HEK293 (cell line): ENCODE data around the gene KCNAB1.

ENCODE experiments used
- CTCF ChIA-PET: fragments of 350-600 bp; formaldehyde crosslinking; extraction: SDS; loops from one replicate; lab custom pipeline; 2021; ENCODE audit warnings: antibody characterized with exemption; lab: Yijun Ruan, JAX
- POLR2A ChIA-PET: fragments of 300-600 bp; formaldehyde crosslinking; extraction: SDS; loops from one replicate; lab custom pipeline; 2020; ENCODE audit warnings: antibody characterized with exemption, inconsistent platforms; lab: Yijun Ruan, JAX
- H3K27ac ChIP-seq: fragments of 200-500 bp; sonication (Bioruptor generic); 2 replicates; pipeline ENCODE4 v1.5.1; 2014; ENCODE audit warnings: low read depth, low read length, control low read depth, inconsistent platforms; ENCODE audit errors: extremely low read depth
- H3K36me3 ChIP-seq, 2 experiments: fragments of 200-500 bp in 1 of 2; sonication (Bioruptor generic) in 1 of 2; 1 replicate in 1 of 2; 2 replicates in 1 of 2; pipeline ENCODE4 v1.5.1; 2014 to 2017; ENCODE audit warnings: inconsistent platforms in 2 of 2, low read length in 2 of 2; ENCODE audit not compliant: control insufficient read depth in 2 of 2, insufficient read depth in 1 of 2
- H3K4me1 ChIP-seq: fragments of 200-500 bp; sonication (Bioruptor generic); 2 replicates; pipeline ENCODE4 v1.5.1; 2014; ENCODE audit warnings: mild to moderate bottlenecking, low read length, inconsistent platforms; ENCODE audit not compliant: control insufficient read depth, insufficient read depth
- H3K4me3 ChIP-seq: 2 replicates; pipeline ENCODE4 v1.5.1; 2011; ENCODE audit warnings: low read depth, mild to moderate bottlenecking, control low read depth, low read length, moderate library complexity
- H3K9me3 ChIP-seq: fragments of 200-500 bp; sonication (Bioruptor generic); 2 replicates; pipeline ENCODE4 v1.5.1; 2014; ENCODE audit warnings: low read depth, low read length, inconsistent platforms; ENCODE audit not compliant: control insufficient read depth, insufficient read depth
- GFI1B ChIP-seq: fragments of 450-650 bp; formaldehyde crosslinking; IDR thresholded peaks from 2 replicates; pipeline ENCODE4 v1.5.1; 2016; ENCODE audit warnings: missing biosample characterization, missing genetic modification characterization
- GLIS2 ChIP-seq: fragments of 450-650 bp; formaldehyde crosslinking; IDR thresholded peaks from 2 replicates; pipeline ENCODE4 v1.5.1; 2016; ENCODE audit warnings: missing biosample characterization, missing genetic modification characterization
- OVOL3 ChIP-seq: fragments of 450-650 bp; formaldehyde crosslinking; IDR thresholded peaks from 2 replicates; pipeline ENCODE4 v1.5.1; 2016; ENCODE audit warnings: missing biosample characterization, missing genetic modification characterization
- SP3 ChIP-seq: fragments of 450-650 bp; formaldehyde crosslinking; IDR thresholded peaks from 2 replicates; pipeline ENCODE4 v1.5.1; 2016; ENCODE audit warnings: missing biosample characterization, missing genetic modification characterization
- ZNF112 ChIP-seq: fragments of 450-650 bp; formaldehyde crosslinking; IDR thresholded peaks from 2 replicates; pipeline ENCODE4 v1.5.0; 2017; ENCODE audit warnings: missing biosample characterization, missing genetic modification characterization
- ZNF132 ChIP-seq: fragments of 450-650 bp; formaldehyde crosslinking; IDR thresholded peaks from 2 replicates; pipeline ENCODE4 v1.5.1; 2017; ENCODE audit warnings: missing biosample characterization, missing genetic modification characterization, borderline replicate concordance
- ZNF184 ChIP-seq: fragments of 450-650 bp; IDR thresholded peaks from 2 replicates; pipeline ENCODE4 v1.5.1; 2018; ENCODE audit warnings: missing biosample characterization, mild to moderate bottlenecking, missing genetic modification characterization
- ZNF266 ChIP-seq: fragments of 450-650 bp; formaldehyde crosslinking; IDR thresholded peaks from 2 replicates; pipeline ENCODE4 v1.5.1; 2016; ENCODE audit warnings: missing biosample characterization, missing genetic modification characterization, low read depth
- ZNF354C ChIP-seq: fragments of 450-650 bp; formaldehyde crosslinking; IDR thresholded peaks from 2 replicates; pipeline ENCODE4 v1.5.1; 2016; ENCODE audit warnings: missing biosample characterization, missing genetic modification characterization, low read depth, borderline replicate concordance
- ZNF404 ChIP-seq: fragments of 450-650 bp; formaldehyde crosslinking; IDR thresholded peaks from 2 replicates; pipeline ENCODE4 v1.5.1; 2017; ENCODE audit warnings: missing biosample characterization, missing genetic modification characterization
- ZNF585B ChIP-seq: fragments of 450-650 bp; formaldehyde crosslinking; IDR thresholded peaks from 2 replicates; pipeline ENCODE4 v1.5.1; 2016; ENCODE audit warnings: missing biosample characterization, missing genetic modification characterization
- ZNF610 ChIP-seq: fragments of 450-650 bp; formaldehyde crosslinking; IDR thresholded peaks from 2 replicates; pipeline ENCODE4 v1.5.1; 2016; ENCODE audit warnings: missing biosample characterization, missing genetic modification characterization, borderline replicate concordance
- ZNF670 ChIP-seq: fragments of 450-650 bp; formaldehyde crosslinking; IDR thresholded peaks from 2 replicates; pipeline ENCODE4 v1.5.1; 2016; ENCODE audit warnings: missing biosample characterization, missing genetic modification characterization, low read depth
- ZNF747 ChIP-seq: fragments of 450-650 bp; formaldehyde crosslinking; IDR thresholded peaks from 2 replicates; pipeline ENCODE4 v1.5.1; 2016; ENCODE audit warnings: missing biosample characterization, missing genetic modification characterization
- ZNF791 ChIP-seq: fragments of 450-650 bp; formaldehyde crosslinking; IDR thresholded peaks from 2 replicates; pipeline ENCODE4 v1.5.1; 2016; ENCODE audit warnings: missing biosample characterization, missing genetic modification characterization
- TF ChIP-seq, protein P1 (sequence below): fragments of 450-650 bp; formaldehyde crosslinking; IDR thresholded peaks from 2 replicates; pipeline ENCODE4 v1.5.1; 2016; ENCODE audit warnings: missing biosample characterization, missing genetic modification characterization
- TF ChIP-seq, protein P2 (sequence below): fragments of 450-650 bp; formaldehyde crosslinking; IDR thresholded peaks from 2 replicates; pipeline ENCODE4 v1.5.1; 2016; ENCODE audit warnings: missing biosample characterization, missing genetic modification characterization
- TF ChIP-seq, protein P3 (sequence below): IDR thresholded peaks from 2 replicates; pipeline ENCODE4 v1.6.1; 2011; ENCODE audit warnings: mild to moderate bottlenecking, low read depth, low read length, borderline replicate concordance
- TF ChIP-seq, protein P4 (sequence below): fragments of 450-650 bp; formaldehyde crosslinking; IDR thresholded peaks from 2 replicates; pipeline ENCODE4 v1.5.1; 2016; ENCODE audit warnings: missing biosample characterization, missing genetic modification characterization
- TF ChIP-seq, protein P5 (sequence below): fragments of 450-650 bp; formaldehyde crosslinking; IDR thresholded peaks from 2 replicates; pipeline ENCODE4 v1.5.1; 2016; ENCODE audit warnings: missing biosample characterization, missing genetic modification characterization
- TF ChIP-seq, protein P6 (sequence below): fragments of 450-650 bp; formaldehyde crosslinking; IDR thresholded peaks from 2 replicates; pipeline ENCODE4; 2016; ENCODE audit warnings: missing biosample characterization, missing genetic modification characterization

Gene KCNAB1

DNA sequence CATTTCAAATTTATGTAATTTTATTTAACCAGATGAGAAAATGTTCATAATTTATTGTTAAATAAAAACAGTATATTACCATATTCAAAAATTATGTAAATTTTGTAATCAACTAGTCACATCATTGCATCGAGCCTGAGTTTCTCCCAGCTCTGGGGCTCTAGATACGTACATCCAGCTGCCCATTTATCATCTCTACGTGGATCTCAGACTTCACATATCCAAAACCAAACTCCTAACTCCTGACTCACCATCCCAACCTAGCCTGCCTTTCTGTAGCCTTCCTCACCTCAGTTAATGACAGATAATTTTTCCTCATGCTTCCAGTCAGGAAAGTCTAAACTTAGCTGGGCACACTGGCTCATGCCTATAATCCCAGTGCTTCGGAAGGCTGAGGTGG, 239.7 kb downstream of the KCNAB1 start:
- no peaks in the 10 kb centered on the region for H3K36me3 ChIP-seq
- POLR2A ChIA-PET, result no interaction called here
- TF ChIP-seq, protein P1, sequence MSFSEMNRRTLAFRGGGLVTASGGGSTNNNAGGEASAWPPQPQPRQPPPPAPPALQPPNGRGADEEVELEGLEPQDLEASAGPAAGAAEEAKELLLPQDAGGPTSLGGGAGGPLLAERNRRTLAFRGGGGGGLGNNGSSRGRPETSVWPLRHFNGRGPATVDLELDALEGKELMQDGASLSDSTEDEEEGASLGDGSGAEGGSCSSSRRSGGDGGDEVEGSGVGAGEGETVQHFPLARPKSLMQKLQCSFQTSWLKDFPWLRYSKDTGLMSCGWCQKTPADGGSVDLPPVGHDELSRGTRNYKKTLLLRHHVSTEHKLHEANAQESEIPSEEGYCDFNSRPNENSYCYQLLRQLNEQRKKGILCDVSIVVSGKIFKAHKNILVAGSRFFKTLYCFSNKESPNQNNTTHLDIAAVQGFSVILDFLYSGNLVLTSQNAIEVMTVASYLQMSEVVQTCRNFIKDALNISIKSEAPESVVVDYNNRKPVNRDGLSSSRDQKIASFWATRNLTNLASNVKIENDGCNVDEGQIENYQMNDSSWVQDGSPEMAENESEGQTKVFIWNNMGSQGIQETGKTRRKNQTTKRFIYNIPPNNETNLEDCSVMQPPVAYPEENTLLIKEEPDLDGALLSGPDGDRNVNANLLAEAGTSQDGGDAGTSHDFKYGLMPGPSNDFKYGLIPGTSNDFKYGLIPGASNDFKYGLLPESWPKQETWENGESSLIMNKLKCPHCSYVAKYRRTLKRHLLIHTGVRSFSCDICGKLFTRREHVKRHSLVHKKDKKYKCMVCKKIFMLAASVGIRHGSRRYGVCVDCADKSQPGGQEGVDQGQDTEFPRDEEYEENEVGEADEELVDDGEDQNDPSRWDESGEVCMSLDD (tag by site-specific recombination), result no peak
- TF ChIP-seq ZNF791 (tag by site-specific recombination), result no peak
- TF ChIP-seq OVOL3 (tag by site-specific recombination), result no peak
- no peak for TF ChIP-seq ZNF747
- TF ChIP-seq ZNF404 (tag by site-specific recombination), result no peak
- TF ChIP-seq SP3 (tag by site-specific recombination), result no peak
- TF ChIP-seq, protein P2, sequence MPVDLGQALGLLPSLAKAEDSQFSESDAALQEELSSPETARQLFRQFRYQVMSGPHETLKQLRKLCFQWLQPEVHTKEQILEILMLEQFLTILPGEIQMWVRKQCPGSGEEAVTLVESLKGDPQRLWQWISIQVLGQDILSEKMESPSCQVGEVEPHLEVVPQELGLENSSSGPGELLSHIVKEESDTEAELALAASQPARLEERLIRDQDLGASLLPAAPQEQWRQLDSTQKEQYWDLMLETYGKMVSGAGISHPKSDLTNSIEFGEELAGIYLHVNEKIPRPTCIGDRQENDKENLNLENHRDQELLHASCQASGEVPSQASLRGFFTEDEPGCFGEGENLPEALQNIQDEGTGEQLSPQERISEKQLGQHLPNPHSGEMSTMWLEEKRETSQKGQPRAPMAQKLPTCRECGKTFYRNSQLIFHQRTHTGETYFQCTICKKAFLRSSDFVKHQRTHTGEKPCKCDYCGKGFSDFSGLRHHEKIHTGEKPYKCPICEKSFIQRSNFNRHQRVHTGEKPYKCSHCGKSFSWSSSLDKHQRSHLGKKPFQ (tag by site-specific recombination), result no peak
- no peak for TF ChIP-seq ZNF585B (tag by site-specific recombination)
- TF ChIP-seq, protein P3, sequence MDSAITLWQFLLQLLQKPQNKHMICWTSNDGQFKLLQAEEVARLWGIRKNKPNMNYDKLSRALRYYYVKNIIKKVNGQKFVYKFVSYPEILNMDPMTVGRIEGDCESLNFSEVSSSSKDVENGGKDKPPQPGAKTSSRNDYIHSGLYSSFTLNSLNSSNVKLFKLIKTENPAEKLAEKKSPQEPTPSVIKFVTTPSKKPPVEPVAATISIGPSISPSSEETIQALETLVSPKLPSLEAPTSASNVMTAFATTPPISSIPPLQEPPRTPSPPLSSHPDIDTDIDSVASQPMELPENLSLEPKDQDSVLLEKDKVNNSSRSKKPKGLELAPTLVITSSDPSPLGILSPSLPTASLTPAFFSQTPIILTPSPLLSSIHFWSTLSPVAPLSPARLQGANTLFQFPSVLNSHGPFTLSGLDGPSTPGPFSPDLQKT, result no peak
- TF ChIP-seq ZNF266 (tag by site-specific recombination), result no peak
- TF ChIP-seq, all 188 proteins: peak for 0
- Histone ChIP-seq H3K27ac (no peak overlapping the region), H3K4me3 (no peak overlapping the region), H3K4me1 (no peaks in the 10 kb centered on the region), H3K9me3 (no peaks in the 10 kb centered on the region)
- CTCF ChIA-PET, result no interaction called here

DNA sequence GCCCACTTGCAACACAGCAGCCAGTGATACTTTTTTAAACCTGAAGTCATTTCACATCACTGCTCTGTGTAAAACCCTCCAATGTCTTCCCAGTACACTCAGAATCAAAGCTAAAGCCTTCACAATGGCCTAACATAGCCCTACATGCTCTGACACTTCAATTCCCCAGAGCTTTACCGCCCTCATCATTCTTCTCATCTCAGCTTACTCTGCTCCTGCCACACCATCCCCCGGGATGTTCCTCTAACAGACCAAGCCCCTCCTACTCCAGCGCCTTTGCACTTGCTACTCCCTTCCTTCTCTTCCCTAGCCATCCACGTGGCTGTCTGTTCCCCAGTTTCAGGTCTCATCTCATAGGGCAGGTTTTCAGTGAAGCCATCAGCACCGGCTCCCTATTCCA, 240.6 kb downstream of the KCNAB1 start:
- POLR2A ChIA-PET, result no interaction called here
- Histone ChIP-seq H3K4me1 (no peaks in the 10 kb centered on the region), H3K9me3 (no peaks in the 10 kb centered on the region), H3K36me3 (no peaks in the 10 kb centered on the region)
- TF ChIP-seq ZNF354C (tag by site-specific recombination) (no peak), ZNF112 (tag by site-specific recombination) (no peak), ZNF670 (tag by site-specific recombination) (no peak), ZNF610 (tag by site-specific recombination) (no peak), ZNF132 (tag by site-specific recombination) (no peak), GFI1B (tag by site-specific recombination) (no peak), ZNF184 (tag by site-specific recombination) (no peak), GLIS2 (tag by site-specific recombination) (no peak)
- TF ChIP-seq, protein P4, sequence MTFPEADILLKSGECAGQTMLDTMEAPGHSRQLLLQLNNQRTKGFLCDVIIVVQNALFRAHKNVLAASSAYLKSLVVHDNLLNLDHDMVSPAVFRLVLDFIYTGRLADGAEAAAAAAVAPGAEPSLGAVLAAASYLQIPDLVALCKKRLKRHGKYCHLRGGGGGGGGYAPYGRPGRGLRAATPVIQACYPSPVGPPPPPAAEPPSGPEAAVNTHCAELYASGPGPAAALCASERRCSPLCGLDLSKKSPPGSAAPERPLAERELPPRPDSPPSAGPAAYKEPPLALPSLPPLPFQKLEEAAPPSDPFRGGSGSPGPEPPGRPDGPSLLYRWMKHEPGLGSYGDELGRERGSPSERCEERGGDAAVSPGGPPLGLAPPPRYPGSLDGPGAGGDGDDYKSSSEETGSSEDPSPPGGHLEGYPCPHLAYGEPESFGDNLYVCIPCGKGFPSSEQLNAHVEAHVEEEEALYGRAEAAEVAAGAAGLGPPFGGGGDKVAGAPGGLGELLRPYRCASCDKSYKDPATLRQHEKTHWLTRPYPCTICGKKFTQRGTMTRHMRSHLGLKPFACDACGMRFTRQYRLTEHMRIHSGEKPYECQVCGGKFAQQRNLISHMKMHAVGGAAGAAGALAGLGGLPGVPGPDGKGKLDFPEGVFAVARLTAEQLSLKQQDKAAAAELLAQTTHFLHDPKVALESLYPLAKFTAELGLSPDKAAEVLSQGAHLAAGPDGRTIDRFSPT, result no peak
- TF ChIP-seq, protein P5, sequence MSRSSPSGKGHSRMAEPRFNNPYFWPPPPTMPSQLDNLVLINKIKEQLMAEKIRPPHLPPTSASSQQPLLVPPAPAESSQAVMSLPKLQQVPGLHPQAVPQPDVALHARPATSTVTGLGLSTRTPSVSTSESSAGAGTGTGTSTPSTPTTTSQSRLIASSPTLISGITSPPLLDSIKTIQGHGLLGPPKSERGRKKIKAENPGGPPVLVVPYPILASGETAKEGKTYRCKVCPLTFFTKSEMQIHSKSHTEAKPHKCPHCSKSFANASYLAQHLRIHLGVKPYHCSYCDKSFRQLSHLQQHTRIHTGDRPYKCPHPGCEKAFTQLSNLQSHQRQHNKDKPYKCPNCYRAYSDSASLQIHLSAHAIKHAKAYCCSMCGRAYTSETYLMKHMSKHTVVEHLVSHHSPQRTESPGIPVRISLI (tag by site-specific recombination), result no peak
- TF ChIP-seq, protein P6, sequence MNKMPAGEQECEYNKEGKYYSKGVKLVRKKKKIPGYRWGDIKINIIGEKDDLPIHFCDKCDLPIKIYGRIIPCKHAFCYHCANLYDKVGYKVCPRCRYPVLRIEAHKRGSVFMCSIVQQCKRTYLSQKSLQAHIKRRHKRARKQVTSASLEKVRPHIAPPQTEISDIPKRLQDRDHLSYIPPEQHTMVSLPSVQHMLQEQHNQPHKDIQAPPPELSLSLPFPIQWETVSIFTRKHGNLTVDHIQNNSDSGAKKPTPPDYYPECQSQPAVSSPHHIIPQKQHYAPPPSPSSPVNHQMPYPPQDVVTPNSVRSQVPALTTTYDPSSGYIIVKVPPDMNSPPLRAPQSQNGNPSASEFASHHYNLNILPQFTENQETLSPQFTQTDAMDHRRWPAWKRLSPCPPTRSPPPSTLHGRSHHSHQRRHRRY (tag by site-specific recombination), result no peak
- TF ChIP-seq, all 188 proteins: peak for 0
- no peak overlapping the region for H3K27ac ChIP-seq
- H3K4me3 ChIP-seq, result no peak overlapping the region
- CTCF ChIA-PET, result interaction anchor here (0.6 kb wide), 1 partner anchor 119 kb away, joined by 7 read pairs; no protein-coding TSS in a partner anchor
